HG03196 (cell line): ENCODE results near the gene PTPRM.

ENCODE experiments used
- ATAC-seq: cut with Tn5 transposase; IDR thresholded peaks from one replicate; pipeline ENCODE4 v1.9.1; 2021; ENCODE audit not compliant: unreplicated experiment

Gene PTPRM

GRCh38 chr18:7749510-7749981 is 182.4 kb downstream of the PTPRM start:
- no peak for ATAC-seq

GRCh38 chr18:7750095-7750663 is 183.1 kb downstream of the PTPRM start:
- ATAC-seq: no peak

- ATAC-seq: no peak
These were observed 183.8 kb downstream of the PTPRM start for GRCh38 chr18:7750966-7751365.

DNA sequence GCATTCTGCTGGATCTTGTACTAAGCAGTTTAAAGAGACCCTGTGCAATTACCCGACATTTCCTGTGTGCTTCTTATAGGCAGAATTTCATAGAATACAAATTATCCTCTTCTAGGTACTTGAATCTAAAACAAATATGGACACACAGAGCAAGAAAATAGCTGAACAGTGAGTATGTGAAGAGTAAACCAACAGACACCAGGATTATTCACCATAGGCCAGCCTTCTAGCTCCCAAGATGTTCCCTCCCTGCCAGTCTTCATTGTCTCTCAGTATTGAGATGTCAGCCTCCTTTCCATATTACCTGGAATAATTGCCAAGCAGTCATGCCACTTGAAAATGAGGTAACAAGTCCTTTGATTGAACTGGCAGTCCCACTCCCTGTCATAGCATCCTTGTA is 187.1 kb downstream of the PTPRM start:
- ATAC-seq: no peak

- ATAC-seq: no peak
These were observed 187.6 kb downstream of the PTPRM start for GRCh38 chr18:7754725-7755181.

GRCh38 chr18:7755753-7756475 is 188.8 kb downstream of the PTPRM start:
- ATAC-seq: no peak

- no peak for ATAC-seq
These were observed 190.1 kb downstream of the PTPRM start for GRCh38 chr18:7757175-7757574.

- no peak for ATAC-seq
These were observed 191.6 kb downstream of the PTPRM start for GRCh38 chr18:7758764-7759163.

DNA sequence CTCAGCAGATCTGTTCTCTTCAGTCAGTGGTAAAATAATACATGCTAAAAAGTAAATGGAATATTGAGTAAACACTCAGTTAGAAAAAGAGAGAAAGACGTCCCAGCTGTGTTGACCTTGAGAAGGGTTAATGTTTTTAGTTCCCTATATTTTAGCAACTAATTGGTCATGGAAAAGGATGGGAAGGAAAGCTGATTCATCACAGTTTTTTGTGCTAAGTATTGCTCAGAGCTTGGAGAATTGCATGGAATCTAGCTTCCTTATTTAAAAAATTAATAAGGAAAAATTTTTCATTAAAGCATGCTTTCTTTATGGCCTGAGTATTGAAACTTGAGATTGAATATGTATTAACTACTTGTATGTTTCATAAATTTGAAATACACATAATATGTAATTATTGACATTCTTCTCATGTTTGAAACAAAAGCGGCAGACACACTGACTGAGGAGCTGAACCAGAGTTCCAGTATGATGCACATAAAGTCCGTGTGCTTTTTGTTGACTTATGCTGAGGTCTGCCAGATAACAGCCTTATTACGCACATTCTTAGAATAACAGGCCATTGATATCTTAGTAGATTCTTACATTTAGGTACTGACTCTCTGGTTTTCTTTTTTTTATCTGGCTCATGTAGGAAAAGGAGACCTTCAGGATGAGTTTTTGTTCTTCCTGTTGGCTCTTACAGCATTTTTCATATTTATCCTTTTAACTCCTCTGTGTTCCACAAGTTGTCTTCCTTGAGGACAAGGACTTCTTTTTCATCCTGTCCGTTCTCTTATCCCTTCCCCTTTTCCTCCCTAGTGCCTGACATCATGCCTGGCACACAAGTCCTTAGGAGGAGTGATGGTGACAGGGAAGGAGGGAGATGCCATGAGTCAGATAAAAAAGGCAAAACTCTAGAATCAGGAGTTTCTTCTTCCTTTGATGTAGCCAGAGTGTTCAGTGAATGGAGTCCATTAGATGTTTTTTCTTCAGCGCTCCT is 194.1 kb downstream of the PTPRM start:
- ATAC-seq: no peak

DNA sequence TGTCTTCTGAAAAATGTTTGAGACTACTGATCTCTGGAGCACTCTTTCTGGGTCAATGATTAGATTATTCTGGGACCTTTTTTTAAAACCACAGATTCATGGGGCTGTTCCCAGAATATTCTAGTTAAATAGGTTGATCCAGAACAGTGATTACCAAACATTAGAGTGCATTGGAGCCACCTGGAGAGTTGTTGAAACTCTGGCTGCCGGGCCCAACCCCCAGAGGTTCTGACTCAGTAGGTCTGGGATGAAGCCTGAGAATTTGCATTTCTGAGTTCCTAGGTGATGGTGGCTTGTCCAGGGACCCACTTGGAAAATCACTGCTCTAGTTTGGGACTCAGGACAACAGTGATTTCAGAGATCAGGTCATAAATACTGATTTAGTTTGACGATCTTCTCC is 197.3 kb downstream of the PTPRM start:
- no peak for ATAC-seq

DNA sequence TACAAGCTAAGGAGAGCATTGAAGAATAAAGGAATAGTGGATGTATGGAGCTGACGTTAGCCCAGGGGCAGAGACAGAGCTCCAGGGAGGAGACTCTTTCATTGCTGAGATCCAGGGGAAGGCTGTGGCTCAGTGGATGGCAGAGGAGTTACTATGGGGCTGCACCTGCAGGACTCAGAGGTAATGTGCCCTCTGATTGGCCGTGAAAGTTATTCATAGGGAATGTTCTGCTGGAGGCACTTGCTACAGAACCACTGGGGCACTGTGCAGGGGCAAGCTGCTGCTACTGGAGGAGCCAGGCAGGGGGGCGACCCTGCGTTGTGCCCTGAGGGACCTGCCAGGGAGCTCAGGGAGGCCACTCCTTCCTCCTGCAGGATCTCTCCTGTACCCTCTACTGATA is 199.2 kb downstream of the PTPRM start:
- no peak for ATAC-seq

- no peak for ATAC-seq
These were observed 199.7 kb downstream of the PTPRM start for GRCh38 chr18:7766817-7767216.

DNA sequence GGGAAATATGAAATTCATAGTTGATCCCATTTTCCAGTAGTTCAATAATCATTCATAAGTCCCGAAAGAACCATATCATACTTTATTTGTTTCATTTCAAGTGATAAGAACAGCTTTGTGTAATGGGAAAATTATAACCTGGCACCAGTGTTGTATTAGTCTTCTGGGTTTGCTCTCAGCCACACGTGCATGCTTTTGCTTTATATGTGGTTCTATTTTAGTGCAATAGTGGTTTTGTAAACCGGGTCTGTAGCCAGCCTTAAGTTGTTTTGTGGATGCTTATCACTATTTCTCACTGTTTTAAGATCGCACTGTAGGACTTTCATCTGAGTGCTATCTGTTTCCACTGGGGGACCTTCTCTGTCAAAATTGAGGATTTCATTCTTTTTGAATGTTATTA is 203.8 kb downstream of the PTPRM start:
- no peak for ATAC-seq

DNA sequence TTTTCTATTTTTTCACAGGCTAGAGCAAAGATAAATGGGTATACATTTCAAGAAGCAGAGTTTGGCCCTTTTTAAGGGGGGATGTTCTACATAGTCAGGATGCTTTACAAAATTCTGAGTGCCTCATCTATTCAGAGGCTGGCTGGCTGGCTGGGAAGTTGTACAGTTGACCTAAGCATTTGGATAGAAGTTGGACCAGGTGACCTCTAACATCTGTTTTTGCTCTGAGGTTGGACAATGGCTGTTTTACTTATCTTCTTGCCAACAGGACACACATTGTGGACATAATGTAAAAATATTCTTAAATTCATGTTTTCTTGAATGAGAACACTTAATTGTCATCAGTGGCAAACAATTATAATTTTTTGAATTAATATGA is 205.4 kb downstream of the PTPRM start:
- ATAC-seq: no peak

DNA sequence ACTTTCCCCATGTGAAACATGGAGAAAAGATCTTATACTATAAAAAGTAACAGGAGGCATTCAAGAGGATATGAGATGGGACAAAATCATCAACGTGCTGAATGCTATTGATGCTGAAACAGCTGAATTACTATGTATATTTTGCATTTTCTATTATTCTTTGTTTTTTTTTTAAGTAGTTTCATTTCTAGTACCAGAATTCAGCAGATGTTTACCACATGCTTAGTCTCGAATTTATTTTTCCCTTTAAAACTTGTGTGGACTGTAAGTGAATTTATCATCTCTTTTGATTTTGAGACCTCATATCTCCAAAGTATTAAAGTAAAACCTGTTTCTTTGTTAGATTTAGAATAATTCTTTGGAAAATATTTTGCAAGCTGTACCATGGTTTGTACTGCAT is 205.8 kb downstream of the PTPRM start:
- ATAC-seq: no peak

DNA sequence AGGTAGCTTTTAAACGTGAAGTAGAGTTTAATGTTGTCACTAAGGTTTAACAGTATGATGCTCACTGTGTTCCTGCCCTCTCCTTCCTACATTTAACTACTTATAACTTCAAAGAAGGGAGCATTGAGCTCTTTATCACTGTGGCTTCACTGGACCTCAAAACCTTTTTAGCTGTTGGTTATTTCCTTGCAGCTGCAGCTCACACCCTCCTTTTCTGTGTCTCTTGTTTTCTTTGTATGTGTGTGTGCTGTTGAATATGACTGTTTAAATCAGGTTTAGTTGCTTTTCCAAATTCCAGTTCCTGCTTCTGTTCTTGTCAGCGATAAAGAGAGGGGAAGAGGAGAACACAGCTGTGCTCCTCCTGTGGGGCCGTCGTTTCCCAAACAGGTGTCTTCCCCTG is 208.0 kb downstream of the PTPRM start:
- no peak for ATAC-seq

GRCh38 chr18:7775843-7776242 is 208.7 kb downstream of the PTPRM start:
- no peak for ATAC-seq

DNA sequence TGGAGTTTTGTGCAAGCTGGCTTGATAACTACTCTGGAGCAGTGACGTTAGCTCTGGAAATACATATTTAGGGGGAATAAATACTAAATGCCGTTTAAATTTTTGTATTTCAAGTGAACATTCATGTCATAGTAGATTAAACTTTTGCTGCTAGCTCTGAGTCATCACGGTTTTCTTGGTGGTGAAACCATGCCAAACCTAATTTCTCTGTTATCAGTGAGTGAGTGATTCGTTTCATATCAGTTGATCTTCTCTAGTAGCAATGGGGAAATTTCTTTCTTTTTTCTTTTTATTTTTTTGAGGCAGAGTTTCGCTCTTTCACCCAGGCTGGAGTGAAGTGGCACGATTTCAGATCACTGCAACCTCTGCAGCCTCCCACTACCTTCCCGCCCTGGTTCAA is 211.1 kb downstream of the PTPRM start:
- no peak for ATAC-seq

GRCh38 chr18:7779211-7779610 is 212.1 kb downstream of the PTPRM start:
- no peak for ATAC-seq

- ATAC-seq: no peak
These were observed 217.1 kb downstream of the PTPRM start for GRCh38 chr18:7784171-7784570.

DNA sequence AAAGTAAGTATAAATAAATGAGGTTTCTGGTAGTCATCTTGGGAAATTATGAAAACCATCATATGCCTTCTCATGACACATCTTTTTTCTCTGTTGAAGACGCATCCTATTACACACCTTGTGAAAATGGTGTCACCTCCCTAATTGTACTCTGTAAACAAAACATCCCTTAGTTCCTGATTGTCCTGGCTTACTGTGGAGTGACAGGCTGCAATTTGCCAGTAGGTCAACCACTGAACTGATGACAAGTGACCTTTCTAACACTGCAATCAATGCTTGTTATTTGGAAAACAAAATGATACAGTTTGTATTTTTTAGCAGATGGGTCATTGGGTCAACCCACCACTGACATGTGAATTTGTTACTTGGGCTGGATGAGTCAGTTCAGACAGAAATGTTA is 219.5 kb downstream of the PTPRM start:
- ATAC-seq: no peak

DNA sequence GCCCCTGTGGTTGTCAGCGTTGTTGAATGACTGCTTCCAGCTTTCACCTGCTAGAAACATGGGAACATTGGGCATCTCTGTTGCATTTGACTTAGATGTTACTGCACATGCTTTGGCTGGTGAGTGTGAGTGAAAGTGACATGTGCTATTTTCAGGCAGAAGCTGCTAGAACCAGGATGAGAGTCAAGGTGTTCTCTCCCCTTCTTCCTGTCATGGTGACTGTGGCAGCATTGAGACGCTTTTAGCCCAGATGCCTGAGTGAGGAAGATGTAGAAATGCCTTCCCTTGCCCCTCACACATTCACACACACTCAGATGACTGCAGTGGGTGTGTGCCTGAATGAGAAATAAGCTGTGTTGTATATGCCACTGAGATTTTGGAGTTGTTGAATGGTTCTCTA is 220.2 kb downstream of the PTPRM start:
- ATAC-seq: no peak
